Stromal cell of bone marrow (primary cell): ENCODE results near the gene RPL36AL.

ENCODE experiments used
- DNase-seq: peaks from one replicate; pipeline ENCODE4 v3.0.0-alpha.2; 2012; ENCODE audit warnings: low read depth

Gene RPL36AL

DNA sequence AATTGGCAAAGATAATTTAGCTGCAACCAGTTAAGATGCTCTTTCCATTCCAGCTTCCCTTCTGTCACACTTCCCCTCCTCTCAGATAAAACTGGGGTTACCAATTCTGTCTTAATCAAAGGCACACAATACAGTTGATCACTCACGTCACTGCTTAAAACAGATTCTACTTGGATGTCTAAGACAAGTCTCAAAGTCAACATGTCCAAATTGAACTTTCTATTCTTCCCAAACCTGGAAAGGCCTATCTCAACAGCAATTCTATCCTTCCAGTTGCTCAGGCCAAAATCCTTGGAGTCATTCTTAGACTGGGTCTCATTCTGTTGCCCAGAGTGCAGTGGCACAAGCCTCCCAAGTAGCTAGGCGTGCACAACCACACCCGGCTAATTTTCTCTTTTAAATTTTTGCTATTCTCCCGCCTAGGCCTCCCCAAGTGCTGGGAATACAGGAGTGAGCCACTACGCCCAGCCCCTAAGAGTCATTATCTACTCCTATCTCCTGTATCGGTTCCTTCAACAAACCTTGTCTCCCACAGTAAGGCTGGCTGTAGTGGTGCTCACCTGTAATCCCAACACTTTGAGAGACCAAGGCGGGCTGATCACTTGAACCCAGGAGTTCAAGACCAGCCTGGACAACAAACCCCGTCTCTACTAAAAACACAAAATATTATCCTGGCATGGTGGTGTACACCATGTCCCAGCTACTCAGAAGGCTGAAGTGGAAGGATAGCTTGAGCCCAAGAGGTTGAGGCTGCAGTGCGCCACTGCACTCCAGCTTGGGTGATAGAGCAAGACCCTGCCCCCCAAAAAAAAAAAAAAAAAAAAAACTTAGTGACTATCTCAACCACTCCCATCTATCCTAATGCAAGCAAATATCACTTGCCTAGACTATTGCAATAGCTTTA is 39.0 kb downstream of the RPL36AL start:
- DNase-seq: no peak

DNA sequence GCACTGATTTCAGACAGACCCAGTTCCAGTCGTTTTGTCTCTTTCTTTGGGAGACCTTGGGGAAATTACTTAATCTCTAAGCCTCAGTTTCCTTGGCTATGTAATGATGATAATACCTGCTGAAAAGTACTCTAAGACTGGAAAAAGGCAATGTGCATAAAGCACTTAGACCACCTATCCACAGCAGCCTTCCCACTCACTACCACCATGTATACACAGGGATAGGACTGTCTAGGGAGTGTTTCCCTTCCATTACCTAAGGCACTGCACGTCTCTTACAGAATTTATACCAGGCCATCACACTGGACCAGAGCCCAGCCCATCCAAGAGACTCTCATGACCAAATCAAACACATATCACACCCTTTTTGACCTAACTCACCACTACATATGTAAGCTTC is 40.6 kb downstream of the RPL36AL start:
- no peak for DNase-seq

DNA sequence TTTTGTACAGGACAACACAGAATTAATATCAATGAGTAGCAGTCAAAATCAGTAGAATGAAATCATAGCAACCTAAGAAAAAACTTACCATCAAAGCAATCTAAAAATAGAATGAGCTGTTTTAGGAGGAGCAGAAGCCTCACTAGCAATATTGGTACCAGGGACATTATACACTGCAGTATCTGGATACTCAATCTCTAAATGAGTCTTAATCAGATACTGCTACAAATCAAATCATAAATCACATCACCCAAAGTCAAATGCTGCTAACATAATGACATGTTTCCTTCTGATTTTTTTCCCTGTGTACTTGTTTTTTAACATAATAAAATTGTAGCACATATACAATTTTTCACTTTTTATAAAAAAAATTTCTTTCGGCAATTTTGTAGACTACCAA is 42.3 kb downstream of the RPL36AL start:
- no peak for DNase-seq

DNA sequence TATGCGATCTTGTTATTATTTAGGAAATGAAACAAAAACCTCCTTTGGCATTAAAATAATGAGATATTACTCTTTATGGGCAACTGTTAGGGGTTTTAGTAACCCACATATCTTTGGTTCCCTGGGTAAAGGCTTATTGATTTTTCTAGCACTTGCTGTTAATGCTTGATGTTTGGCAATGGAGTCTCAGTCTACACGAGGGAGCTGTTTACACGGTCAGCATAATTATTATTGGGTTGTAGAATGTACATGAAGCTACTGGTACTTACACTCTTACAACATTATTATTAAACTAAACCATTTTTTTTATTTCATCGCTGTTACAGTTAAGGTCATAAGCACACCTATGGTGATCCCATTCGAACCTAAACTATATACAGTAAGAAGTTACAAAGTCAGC is 46.4 kb downstream of the RPL36AL start:
- no peak for DNase-seq

DNA sequence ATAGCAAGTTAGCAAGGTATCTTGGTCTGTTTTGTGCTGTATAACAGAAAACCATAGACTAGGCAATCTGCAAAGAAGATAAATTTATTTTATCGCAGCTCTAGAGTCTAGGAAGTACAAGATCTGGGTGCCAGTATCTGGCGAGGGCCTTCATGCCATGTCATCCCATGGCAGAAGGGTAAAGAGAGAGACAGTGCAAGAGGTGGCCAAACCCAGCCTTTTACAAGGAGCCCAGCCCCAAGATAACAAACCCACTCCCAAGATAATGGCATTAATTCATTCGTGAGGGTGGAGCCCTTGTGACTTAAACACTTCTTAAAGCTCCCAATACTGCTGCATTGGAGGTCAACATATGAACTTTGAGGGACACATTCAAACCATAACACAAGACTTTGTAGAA is 51.1 kb downstream of the RPL36AL start:
- DNase-seq: no peak
